GM12878 (cell line): ENCODE data around the gene GJA10. TPM values are rescaled to one million over a fixed set of nuclear protein-coding genes. Genes with fewer than 3 reads are reported as not detected.

Source experiments
- ATF7 ChIP-seq: fragments of 450-650 bp; IDR thresholded peaks from 2 replicates; pipeline ENCODE4 v1.6.1; 2016; ENCODE audit warnings: low read depth, mild to moderate bottlenecking
- BRCA1 ChIP-seq: IDR thresholded peaks from 2 replicates; pipeline ENCODE4 v1.6.1; 2011; ENCODE audit warnings: low read depth, low read length, improper control_type of control experiment
- MYC ChIP-seq: IDR thresholded peaks from 2 replicates; pipeline ENCODE4 v1.6.1; 2011; ENCODE audit warnings: mild to moderate bottlenecking, low read length, moderate library complexity, inconsistent platforms; ENCODE audit not compliant: insufficient read depth, insufficient replicate concordance, insufficient read length, severe bottlenecking
- NFYA ChIP-seq: IDR thresholded peaks from 2 replicates; pipeline ENCODE4 v1.6.1; 2011; ENCODE audit warnings: low read depth, mild to moderate bottlenecking, low read length, improper control_type of control experiment, borderline replicate concordance
- SMAD1 ChIP-seq: fragments of 450-650 bp; IDR thresholded peaks from 2 replicates; pipeline ENCODE4 v1.6.1; 2018; ENCODE audit warnings: mild to moderate bottlenecking, low read depth; ENCODE audit not compliant: partially characterized antibody
- SMC3 ChIP-seq: IDR thresholded peaks from 2 replicates; pipeline ENCODE4 v1.6.1; 2011; ENCODE audit warnings: low read length, improper control_type of control experiment, borderline replicate concordance
- SREBF1 ChIP-seq: IDR thresholded peaks from 2 replicates; pipeline ENCODE4 v1.6.1; 2012; ENCODE audit warnings: mild to moderate bottlenecking, low read length
- TCF3 ChIP-seq: IDR thresholded peaks from 2 replicates; pipeline ENCODE4 v1.6.1; 2012; ENCODE audit warnings: low read depth, mild to moderate bottlenecking, low read length, borderline replicate concordance; ENCODE audit not compliant: insufficient read depth
- WRNIP1 ChIP-seq: IDR thresholded peaks from 2 replicates; pipeline ENCODE4 v1.6.1; 2011; ENCODE audit warnings: low read depth, low read length, improper control_type of control experiment, borderline replicate concordance
- ZBTB40 ChIP-seq: fragments of 450-650 bp; IDR thresholded peaks from 2 replicates; pipeline ENCODE4 v1.6.1; 2016; ENCODE audit warnings: mild to moderate bottlenecking, moderate library complexity, borderline replicate concordance
- polyA plus RNA-seq, 11 experiments: library from polyadenylated mRNA; depleted of rRNA in 4 of 11; unstranded in 6 of 11; stranded (reverse) in 5 of 11; fragments of >200 nt; fragmentation: Nextera tagmentation in 4 of 11; fragmentation: Illumina TruSeq in 1 of 11; extraction: Ambion mirVana in 4 of 11; extraction: Trizol in 1 of 11; gene quantifications; 1 replicate in 1 of 11; 2 replicates in 10 of 11; pipeline versions ENCODE4 v1.2.1 to v1.2.3, GENCODE V29; 2011 to 2016; ENCODE audit warnings: inconsistent platforms in 2 of 11, missing spikeins in 2 of 11, low read depth in 1 of 11
- total RNA-seq, 4 experiments: library from RNA; depleted of rRNA in 3 of 4; stranded (reverse); fragments of >200 nt in 3 of 4; fragmentation: Illumina TruSeq in 1 of 4; extraction: Trizol in 1 of 4; gene quantifications; 2 replicates each; pipeline versions ENCODE4 v1.2.1 to v1.2.3, GENCODE V29; 2013 to 2021

The GJA10 gene
- total and polyA plus RNA-seq, 10 of the 15 experiments (the other 5 are each of a cell fraction or from before 2014, with no cell fraction given) = not detected

GRCh38 chr6:89921197-89921596, 26.9 kb downstream of the GJA10 start (continued):
- TF ChIP-seq ZBTB40 (no peak), SMC3 (no peak), BRCA1 (no peak), ATF7 (no peak), NFYA (no peak), SREBF1 (no peak), TCF3 (no peak), MYC (no peak), WRNIP1 (no peak), SMAD1 (no peak)
